Measurements from ENCODE around the gene DLGAP4.
A peak's percentile ranks its signal among the peaks of the same experiment; 100 is the strongest.
"Not testable (repeated sequence)": the region's sequence is repeated elsewhere in the genome, so short reads cannot be mapped to it uniquely, and the experiment has no call there.

Gene DLGAP4

GRCh38 chr20:36372666-36373065 is 66.5 kb downstream of the DLGAP4 start:
- no peak for DNase-seq (ENCODE audit: low read depth in 3 of 3, low spot score in 1 of 3)

GRCh38 chr20:36373089-36373488 is 67.0 kb downstream of the DLGAP4 start:
- no peak for DNase-seq (ENCODE audit: low read depth in 3 of 3, low spot score in 1 of 3)

- no peak for DNase-seq (ENCODE audit: low read depth in 3 of 3, low spot score in 1 of 3)
Observed at GRCh38 chr20:36374995-36375394, 68.9 kb downstream of the DLGAP4 start.

- DNase-seq (ENCODE audit: low read depth in 3 of 3, low spot score in 1 of 3) = no peak
Observed at GRCh38 chr20:36377348-36378326, 71.5 kb downstream of the DLGAP4 start.

GRCh38 chr20:36378686-36379085 is 72.5 kb downstream of the DLGAP4 start:
- DNase-seq (ENCODE audit: low read depth in 3 of 3, low spot score in 1 of 3) = no peak

GRCh38 chr20:36379914-36380313 is 73.8 kb downstream of the DLGAP4 start:
- not testable (repeated sequence) for DNase-seq (ENCODE audit: low read depth in 3 of 3, low spot score in 1 of 3)

- peak in 1 of 3 donors; percentile 6 for DNase-seq (ENCODE audit: low read depth in 3 of 3, low spot score in 1 of 3)
Observed at GRCh38 chr20:36384022-36384619, 78.0 kb downstream of the DLGAP4 start.

- no peak for DNase-seq (ENCODE audit: low read depth in 3 of 3, low spot score in 1 of 3)
Observed at GRCh38 chr20:36385503-36385902, 79.4 kb downstream of the DLGAP4 start.

GRCh38 chr20:36386236-36386635 is 80.1 kb downstream of the DLGAP4 start:
- DNase-seq (ENCODE audit: low read depth in 3 of 3, low spot score in 1 of 3) = no peak

- DNase-seq (ENCODE audit: low read depth in 3 of 3, low spot score in 1 of 3) = no peak
Observed at GRCh38 chr20:36390269-36390668, 84.1 kb downstream of the DLGAP4 start.

GRCh38 chr20:36390719-36391415 is 84.7 kb downstream of the DLGAP4 start:
- no peak for DNase-seq (ENCODE audit: low read depth in 3 of 3, low spot score in 1 of 3)

GRCh38 chr20:36391456-36391855 is 85.3 kb downstream of the DLGAP4 start:
- DNase-seq (ENCODE audit: low read depth in 3 of 3, low spot score in 1 of 3) = no peak

GRCh38 chr20:36391955-36392354 is 85.8 kb downstream of the DLGAP4 start:
- DNase-seq (ENCODE audit: low read depth in 3 of 3, low spot score in 1 of 3) = no peak

GRCh38 chr20:36392989-36393388 is 86.8 kb downstream of the DLGAP4 start:
- no peak for DNase-seq (ENCODE audit: low read depth in 3 of 3, low spot score in 1 of 3)

- DNase-seq (ENCODE audit: low read depth in 3 of 3, low spot score in 1 of 3) = no peak
Observed at GRCh38 chr20:36394340-36394965, 88.3 kb downstream of the DLGAP4 start.

- DNase-seq (ENCODE audit: low read depth in 3 of 3, low spot score in 1 of 3) = no peak
Observed at GRCh38 chr20:36396340-36396739, 90.2 kb downstream of the DLGAP4 start.

GRCh38 chr20:36396847-36397630 is 90.9 kb downstream of the DLGAP4 start:
- no peak for DNase-seq (ENCODE audit: low read depth in 3 of 3, low spot score in 1 of 3)

- no peak for DNase-seq (ENCODE audit: low read depth in 3 of 3, low spot score in 1 of 3)
Observed at GRCh38 chr20:36398515-36398914, 92.4 kb downstream of the DLGAP4 start.

GRCh38 chr20:36399147-36399968 is 93.2 kb downstream of the DLGAP4 start:
- peak in 1 of 3 donors; percentile 6 for DNase-seq (ENCODE audit: low read depth in 3 of 3, low spot score in 1 of 3)

Data from stimulated activated CD4-positive, alpha-beta T cell treated with anti-CD3 and anti-CD28 coated beads, TNF-alpha, amount 100 ng/mL, for 1 hour (primary cell).